Esophagus muscularis mucosa (tissue), 3 donors: ENCODE measurements around the gene LGALS9C.
"Not testable (repeated sequence)": the region's sequence is repeated elsewhere in the genome, so short reads cannot be mapped to it uniquely, and the experiment has no call there.

Source experiments
- CTCF ChIP-seq, 3 experiments: fragments of 200-600 bp in 2 of 3; fragments of 450-650 bp in 1 of 3; sonication (generic) in 2 of 3; IDR thresholded peaks; one replicate each; pipeline ENCODE4 v1.5.1; 2017 to 2019; ENCODE audit warnings: antibody characterized with exemption in 3 of 3, mild to moderate bottlenecking in 2 of 3, moderate library complexity in 1 of 3
- POLR2A ChIP-seq: fragments of 450-650 bp; IDR thresholded peaks from one replicate; pipeline ENCODE4 v1.6.1; 2017; ENCODE audit warnings: antibody characterized with exemption, moderate library complexity, mild to moderate bottlenecking, low read depth

- TF ChIP-seq POLR2A; CTCF (IDR thresholded peaks at IDR 0.05): not testable (repeated sequence)
Measured at GRCh38 chr17:18466250-18466983, 10.2 kb upstream of the LGALS9C start.
